Activated CD4-positive, alpha-beta memory T cell treated with anti-CD3 and anti-CD28 coated beads for 36 hours (primary cell): ENCODE results near the gene IQCH. TPM values are rescaled to one million over a fixed set of nuclear protein-coding genes. Genes with fewer than 3 reads are reported as not detected.
A peak's percentile ranks its signal among the peaks of the same experiment; 100 is the strongest.

Experiments used
- CTCF ChIA-PET: fragments of 350-600 bp; sonication (Branson Sonifier 250); formaldehyde crosslinking; loops from one replicate; lab custom pipeline; 2021; ENCODE audit warnings: antibody characterized with exemption, inconsistent platforms; lab: Charles Lee
- POLR2A ChIA-PET: fragments of 350-600 bp; sonication (Branson Sonifier 250); formaldehyde crosslinking; loops from one replicate; lab custom pipeline; 2021; ENCODE audit warnings: antibody characterized with exemption; lab: Charles Lee
- DNase-seq: peaks from one replicate; pipeline ENCODE4 v3.0.0-alpha.2; 2020
- H3K27ac Mint-ChIP-seq: one replicate; pipeline ENCODE4 v1.8.0; 2021; ENCODE audit warnings: mixed read lengths
- H3K27me3 Mint-ChIP-seq: one replicate; pipeline ENCODE4 v1.8.0; 2021; ENCODE audit warnings: mixed read lengths
- H3K36me3 Mint-ChIP-seq: one replicate; pipeline ENCODE4 v1.8.0; 2021; ENCODE audit warnings: mixed read lengths
- H3K4me1 Mint-ChIP-seq: one replicate; pipeline ENCODE4 v1.8.0; 2021; ENCODE audit warnings: low read depth, mixed read lengths
- H3K4me3 Mint-ChIP-seq: one replicate; pipeline ENCODE4 v1.8.0; 2021; ENCODE audit warnings: mild to moderate bottlenecking, mixed read lengths
- H3K9me3 Mint-ChIP-seq: one replicate; pipeline ENCODE4 v1.8.0; 2021; ENCODE audit warnings: mixed read lengths
- intact Hi-C: fragments of 100-400 bp; cut with micrococcal nuclease; formaldehyde crosslinking; loops from one replicate; pipeline ENCODE4 v1.15.1; 2023
- total RNA-seq, 2 experiments: library from RNA; stranded (reverse); gene quantifications; one replicate each; pipeline ENCODE4 v1.2.3, GENCODE V29; 2021

IQCH gene
- total RNA-seq, 2 experiments from 2014 or later, result 1.6 to 2.8 TPM

DNA sequence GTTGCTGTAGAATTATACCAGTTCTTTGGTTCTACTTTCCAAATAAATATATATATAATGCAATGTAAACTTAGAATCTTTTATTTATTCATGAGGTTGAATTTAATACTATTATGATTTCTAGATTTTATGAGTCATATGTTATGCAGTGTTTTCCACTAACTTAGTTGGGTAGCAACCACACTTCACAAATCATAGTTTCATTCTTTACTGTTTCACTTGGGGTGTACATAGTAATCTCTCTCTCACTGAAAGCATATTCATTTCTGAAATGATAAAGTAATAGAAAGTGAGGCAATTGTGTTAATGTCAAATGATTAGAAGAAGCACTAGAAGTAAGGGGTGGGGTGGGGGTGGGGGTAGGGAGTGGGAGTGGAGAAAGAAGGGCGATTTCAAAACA lies 52.6 kb downstream of the IQCH start:
- no peak overlapping the region for H3K27ac Mint-ChIP-seq
- no peaks in the 10 kb centered on the region for H3K9me3 Mint-ChIP-seq
- H3K4me1 Mint-ChIP-seq, result peaks cover 11% of the 10 kb centered on the region
- H3K36me3 Mint-ChIP-seq, result no peaks in the 10 kb centered on the region
- DNase-seq, result peak; percentile 12
- no peak overlapping the region for H3K4me3 Mint-ChIP-seq
- H3K27me3 Mint-ChIP-seq, result peaks cover 10% of the 10 kb centered on the region
- intact Hi-C loops, result loop anchor here (1.0 to 10.0 kb wide), 7 partner anchors 53 to 530 kb away; partner anchors contain the start of genes AAGAB and IQCH
- ChIA-PET POLR2A (no interaction called here), CTCF (interaction anchor here (0.8 to 1.6 kb wide), 2 partner anchors 67 to 360 kb away, joined by 4 to 7 read pairs; no protein-coding TSS in a partner anchor)

DNA sequence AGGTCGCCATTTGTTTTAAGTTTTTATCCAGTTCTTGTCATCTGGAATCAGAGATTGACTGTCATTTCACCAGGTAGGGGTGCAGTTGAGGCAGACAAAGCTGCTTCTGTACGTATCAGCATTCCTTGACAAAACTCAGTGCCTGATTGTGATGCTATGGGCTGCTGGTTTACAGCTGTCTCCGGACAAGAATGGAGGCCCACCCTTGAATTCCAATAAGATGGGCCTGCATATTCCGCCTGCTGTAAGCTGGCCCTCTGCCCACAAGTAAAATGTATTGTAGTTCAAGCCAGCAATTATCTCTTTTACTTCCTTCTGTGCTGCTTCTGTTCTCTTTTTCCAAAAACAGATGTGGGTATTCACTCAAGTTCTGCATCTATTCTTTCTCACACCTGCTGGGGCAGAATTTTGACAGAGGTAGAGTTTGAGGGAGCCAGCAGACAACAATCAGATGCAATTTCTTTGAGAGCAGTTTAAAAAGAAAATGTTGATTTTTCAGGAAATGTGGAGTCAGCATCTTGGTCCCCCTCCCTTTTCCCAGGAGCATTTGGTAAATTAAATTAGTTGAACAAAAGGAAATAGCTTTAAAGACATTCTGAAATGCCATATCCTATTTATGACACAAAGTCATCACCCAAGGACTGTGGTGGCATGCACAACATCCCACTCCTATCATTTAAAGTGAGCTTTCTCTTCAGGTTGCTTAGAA lies 53.5 kb downstream of the IQCH start:
- H3K4me1 Mint-ChIP-seq, result peaks cover 11% of the 10 kb centered on the region
- CTCF ChIA-PET, result interaction anchor here (0.8 to 1.9 kb wide), 3 partner anchors 68 to 361 kb away, joined by 4 to 7 read pairs (median 6); no protein-coding TSS in a partner anchor
- H3K4me3 Mint-ChIP-seq, result no peak overlapping the region
- H3K9me3 Mint-ChIP-seq, result no peaks in the 10 kb centered on the region
- intact Hi-C loops, result loop anchor here (1.0 to 10.0 kb wide), 7 partner anchors 54 to 529 kb away; partner anchors contain the start of genes AAGAB and IQCH
- no peaks in the 10 kb centered on the region for H3K36me3 Mint-ChIP-seq
- no peak for DNase-seq
- POLR2A ChIA-PET, result interaction anchor here (1.1 kb wide), 1 partner anchor 19 kb away, joined by 3 read pairs; no protein-coding TSS in a partner anchor
- H3K27ac Mint-ChIP-seq, result no peak overlapping the region
- peaks cover 10% of the 10 kb centered on the region for H3K27me3 Mint-ChIP-seq

DNA sequence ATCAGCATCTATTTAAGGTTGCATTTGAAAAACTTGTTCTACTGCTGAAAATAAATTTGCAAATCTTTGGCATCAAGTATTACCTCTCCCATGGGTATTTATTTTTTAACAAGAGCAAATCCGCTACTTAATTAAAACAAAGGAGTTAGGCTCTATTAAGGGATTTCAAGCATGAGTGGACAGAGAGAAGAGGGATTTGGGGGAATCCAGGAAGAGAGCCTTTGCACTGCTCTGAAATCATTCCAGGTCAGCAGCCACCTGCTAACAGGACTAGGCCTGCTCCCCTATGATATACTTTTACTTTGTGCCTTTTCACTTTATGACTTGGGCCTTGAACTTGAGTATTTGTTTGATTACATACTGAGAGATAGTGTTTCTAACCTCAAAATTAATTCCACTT lies 57.1 kb downstream of the IQCH start:
- Mint-ChIP-seq H3K4me3 (no peak overlapping the region), H3K27me3 (peaks cover 4% of the 10 kb centered on the region), H3K36me3 (no peaks in the 10 kb centered on the region), H3K27ac (no peak overlapping the region), H3K4me1 (peaks cover 10% of the 10 kb centered on the region), H3K9me3 (no peaks in the 10 kb centered on the region)
- no peak for DNase-seq
- CTCF ChIA-PET, result no interaction called here
- POLR2A ChIA-PET, result no interaction called here
- intact Hi-C loops, result no loop called here

DNA sequence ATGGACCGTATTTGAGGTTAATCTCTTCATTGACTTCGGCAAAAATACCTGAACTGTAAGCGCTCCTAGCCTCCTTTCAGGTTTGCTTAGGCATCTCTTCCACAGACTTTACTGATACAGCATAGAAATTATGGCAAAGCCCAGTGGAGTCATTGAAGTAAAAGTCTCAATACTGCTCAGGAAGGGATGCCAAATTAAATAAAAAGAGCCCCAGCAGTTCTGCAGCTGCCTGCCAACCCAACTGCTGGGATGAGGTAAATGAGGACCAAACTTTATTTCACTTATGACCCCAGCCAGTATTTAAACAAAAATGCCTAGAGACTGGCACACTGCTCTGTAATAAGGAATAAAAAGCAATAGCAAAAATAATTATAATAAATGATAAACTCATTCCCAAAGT lies 65.4 kb downstream of the IQCH start:
- no peaks in the 10 kb centered on the region for H3K9me3 Mint-ChIP-seq
- no peaks in the 10 kb centered on the region for H3K4me1 Mint-ChIP-seq
- intact Hi-C loops, result no loop called here
- no peak for DNase-seq
- peaks cover 1% of the 10 kb centered on the region for H3K36me3 Mint-ChIP-seq
- no peak overlapping the region for H3K4me3 Mint-ChIP-seq
- ChIA-PET POLR2A (no interaction called here), CTCF (interaction anchor here (0.6 kb wide), 1 partner anchor 417 kb away, joined by 4 read pairs; no protein-coding TSS in a partner anchor)
- H3K27me3 Mint-ChIP-seq, result peaks cover 2% of the 10 kb centered on the region
- H3K27ac Mint-ChIP-seq, result no peak overlapping the region

DNA sequence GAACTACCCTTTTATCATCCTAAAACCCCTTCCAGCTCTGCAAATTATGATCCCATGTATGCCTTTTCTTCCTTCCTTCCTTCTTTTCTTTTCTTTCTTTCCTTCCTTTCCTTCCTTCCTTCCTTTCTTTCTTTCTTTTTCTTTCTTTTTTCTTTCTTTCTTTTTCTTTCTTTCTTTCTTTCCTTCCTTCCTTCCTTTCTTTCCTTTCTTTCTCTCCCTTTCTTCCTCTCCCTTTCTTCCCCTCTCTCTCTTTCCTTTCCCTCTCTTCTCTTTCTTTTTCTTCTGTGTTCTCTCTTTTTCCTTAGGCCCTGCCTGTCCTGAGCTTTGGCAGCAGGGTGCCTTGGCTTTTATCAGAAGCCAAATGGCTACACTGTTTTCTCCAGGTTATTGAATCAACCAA lies 66.8 kb downstream of the IQCH start:
- H3K36me3 Mint-ChIP-seq, result peaks cover 1% of the 10 kb centered on the region
- H3K27ac Mint-ChIP-seq, result no peak overlapping the region
- ChIA-PET POLR2A (no interaction called here), CTCF (no interaction called here)
- DNase-seq, result no peak
- H3K4me1 Mint-ChIP-seq, result no peaks in the 10 kb centered on the region
- intact Hi-C loops, result no loop called here
- H3K4me3 Mint-ChIP-seq, result no peak overlapping the region
- no peaks in the 10 kb centered on the region for H3K9me3 Mint-ChIP-seq
- peaks cover 2% of the 10 kb centered on the region for H3K27me3 Mint-ChIP-seq

DNA sequence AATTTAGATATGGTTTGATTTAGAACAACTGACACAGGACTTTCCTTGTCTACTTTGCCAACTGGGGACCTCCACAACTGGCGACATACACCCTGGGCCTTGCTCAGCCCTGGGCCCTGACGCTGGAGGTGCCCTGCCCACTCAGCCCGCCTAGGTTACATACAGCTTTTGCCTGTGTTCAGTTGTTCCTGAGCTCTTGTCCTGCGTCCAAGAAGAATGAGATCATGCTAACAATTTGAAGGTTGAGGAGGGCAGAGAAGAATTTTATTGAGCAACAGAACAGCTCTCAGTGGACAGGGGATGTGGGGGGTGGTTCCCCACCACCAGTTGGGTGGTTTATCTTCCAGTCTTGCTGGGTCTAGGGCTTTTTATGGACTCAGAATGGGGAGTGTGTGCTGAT lies 67.9 kb downstream of the IQCH start:
- Mint-ChIP-seq H3K9me3 (peaks cover 2% of the 10 kb centered on the region), H3K4me1 (no peaks in the 10 kb centered on the region), H3K36me3 (peaks cover 2% of the 10 kb centered on the region), H3K27me3 (peaks cover 2% of the 10 kb centered on the region), H3K4me3 (no peak overlapping the region), H3K27ac (no peak overlapping the region)
- CTCF ChIA-PET, result no interaction called here
- intact Hi-C loops, result no loop called here
- POLR2A ChIA-PET, result no interaction called here
- DNase-seq, result no peak

DNA sequence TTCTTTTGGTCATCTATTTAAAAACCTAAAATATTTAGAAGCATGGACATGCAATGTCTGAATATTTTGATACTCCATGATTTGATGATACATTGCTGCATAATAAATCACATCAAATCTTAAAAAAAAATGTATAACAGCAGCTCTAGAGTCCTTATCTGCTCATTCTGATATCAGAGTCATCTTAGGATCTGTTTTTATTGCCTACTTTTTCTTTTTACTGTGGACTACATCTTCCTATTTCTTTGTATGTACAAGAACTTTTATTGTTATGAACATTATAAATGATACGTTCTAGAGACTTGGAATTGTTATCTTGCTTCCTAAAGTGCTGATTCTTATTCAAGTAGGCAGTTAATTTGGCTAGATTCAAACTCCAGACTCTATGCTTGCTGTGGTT lies 72.7 kb downstream of the IQCH start:
- intact Hi-C loops, result no loop called here
- Mint-ChIP-seq H3K9me3 (peaks cover 7% of the 10 kb centered on the region), H3K4me1 (no peaks in the 10 kb centered on the region), H3K27ac (no peak overlapping the region), H3K4me3 (no peak overlapping the region), H3K36me3 (peaks cover 6% of the 10 kb centered on the region), H3K27me3 (peaks cover 4% of the 10 kb centered on the region)
- CTCF ChIA-PET, result interaction anchor here (1.1 kb wide), 2 partner anchors 381 to 464 kb away, joined by 4 read pairs; no protein-coding TSS in a partner anchor
- DNase-seq, result no peak
- POLR2A ChIA-PET, result interaction anchor here (1.0 kb wide), 1 partner anchor 18 kb away, joined by 3 read pairs; no protein-coding TSS in a partner anchor

DNA sequence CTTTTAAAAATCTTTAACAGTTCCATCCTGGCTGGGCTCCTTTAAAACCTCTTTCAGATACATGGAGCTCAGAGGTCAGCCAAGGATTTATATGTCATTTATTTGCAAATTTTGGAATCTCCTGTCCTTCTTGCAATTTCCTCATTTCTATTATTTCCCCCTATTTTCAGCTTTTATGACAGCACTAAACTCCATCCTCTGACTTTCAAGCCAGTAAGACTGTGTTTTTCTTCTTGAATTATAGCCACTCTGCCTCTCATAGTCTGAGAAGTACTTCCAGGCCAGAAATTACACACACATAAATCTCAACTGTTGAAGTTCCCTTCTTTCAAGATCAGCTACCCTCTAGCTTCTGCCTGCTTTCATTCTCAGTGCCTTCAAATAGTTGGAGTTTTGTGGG lies 73.2 kb downstream of the IQCH start:
- Mint-ChIP-seq H3K27me3 (peaks cover 4% of the 10 kb centered on the region), H3K27ac (no peak overlapping the region), H3K4me1 (no peaks in the 10 kb centered on the region), H3K36me3 (peaks cover 6% of the 10 kb centered on the region), H3K9me3 (peaks cover 7% of the 10 kb centered on the region), H3K4me3 (no peak overlapping the region)
- no peak for DNase-seq
- ChIA-PET POLR2A (interaction anchor here (1.0 kb wide), 1 partner anchor 19 kb away, joined by 3 read pairs; no protein-coding TSS in a partner anchor), CTCF (interaction anchor here (1.1 kb wide), 2 partner anchors 381 to 465 kb away, joined by 4 read pairs; no protein-coding TSS in a partner anchor)
- intact Hi-C loops, result no loop called here

DNA sequence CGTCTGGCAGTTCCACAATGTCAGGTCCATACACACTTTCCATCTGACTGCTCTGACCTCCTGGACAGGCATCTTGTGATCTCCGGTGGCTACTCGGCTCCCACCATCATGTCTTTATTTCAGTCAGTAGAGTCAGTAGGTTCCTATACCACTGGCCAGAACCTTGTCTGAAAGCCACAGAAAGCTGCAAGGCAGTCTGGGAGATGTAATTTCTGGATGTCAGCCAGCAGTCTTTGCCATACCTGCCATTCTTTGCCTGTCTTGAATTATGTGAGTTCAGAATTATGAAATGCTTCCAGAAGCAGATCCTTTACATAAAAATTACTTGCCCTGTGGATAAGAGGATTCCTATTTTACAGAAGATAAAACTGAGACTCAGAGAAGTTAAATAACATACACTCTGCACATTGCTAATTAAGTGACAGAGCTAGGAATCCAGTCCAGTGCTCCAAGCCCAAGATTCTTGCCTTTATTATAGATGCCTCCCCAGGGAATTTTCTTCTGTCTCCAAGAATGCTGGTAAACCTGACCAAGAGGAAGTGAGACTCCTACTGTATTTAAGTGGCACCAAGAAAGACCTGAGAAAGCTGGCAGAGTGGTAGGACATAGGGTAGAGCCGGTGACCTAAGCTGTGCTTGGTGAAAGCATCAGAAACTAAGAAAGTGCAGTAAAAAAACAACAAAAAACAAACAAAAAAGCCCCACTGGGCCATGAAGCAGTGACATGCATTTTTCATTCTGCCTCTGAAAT lies 75.6 kb downstream of the IQCH start:
- intact Hi-C loops, result no loop called here
- Mint-ChIP-seq H3K4me3 (no peak overlapping the region), H3K4me1 (no peaks in the 10 kb centered on the region), H3K36me3 (peaks cover 4% of the 10 kb centered on the region), H3K27ac (no peak overlapping the region), H3K9me3 (peaks cover 7% of the 10 kb centered on the region), H3K27me3 (peaks cover 4% of the 10 kb centered on the region)
- DNase-seq, result no peak
- CTCF ChIA-PET, result no interaction called here
- POLR2A ChIA-PET, result no interaction called here

DNA sequence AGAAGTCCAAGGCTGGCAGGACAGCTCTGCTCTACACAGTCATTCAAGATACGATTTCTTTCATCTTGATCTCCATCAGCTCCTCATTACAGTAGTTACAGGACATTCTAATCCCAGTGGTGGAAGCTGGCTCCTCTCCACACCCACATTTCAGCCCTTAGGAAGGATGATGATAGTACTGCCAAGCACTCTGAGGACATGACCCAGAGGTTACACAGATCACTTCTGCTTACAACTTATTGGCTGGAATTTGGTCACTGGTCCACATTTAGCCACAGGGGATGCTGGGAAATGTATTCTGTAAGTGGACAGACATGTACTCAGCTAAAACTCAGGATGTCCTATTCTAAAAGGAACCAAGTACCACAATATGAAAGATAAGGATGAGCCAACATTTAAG lies 77.1 kb downstream of the IQCH start:
- ChIA-PET POLR2A (no interaction called here), CTCF (interaction anchor here (0.9 to 1.0 kb wide), 2 partner anchors 385 to 481 kb away, joined by 3 read pairs; no protein-coding TSS in a partner anchor)
- peaks cover 7% of the 10 kb centered on the region for H3K9me3 Mint-ChIP-seq
- intact Hi-C loops, result no loop called here
- peaks cover 4% of the 10 kb centered on the region for H3K27me3 Mint-ChIP-seq
- H3K27ac Mint-ChIP-seq, result no peak overlapping the region
- no peak overlapping the region for H3K4me3 Mint-ChIP-seq
- H3K4me1 Mint-ChIP-seq, result no peaks in the 10 kb centered on the region
- H3K36me3 Mint-ChIP-seq, result peaks cover 4% of the 10 kb centered on the region
- no peak for DNase-seq

DNA sequence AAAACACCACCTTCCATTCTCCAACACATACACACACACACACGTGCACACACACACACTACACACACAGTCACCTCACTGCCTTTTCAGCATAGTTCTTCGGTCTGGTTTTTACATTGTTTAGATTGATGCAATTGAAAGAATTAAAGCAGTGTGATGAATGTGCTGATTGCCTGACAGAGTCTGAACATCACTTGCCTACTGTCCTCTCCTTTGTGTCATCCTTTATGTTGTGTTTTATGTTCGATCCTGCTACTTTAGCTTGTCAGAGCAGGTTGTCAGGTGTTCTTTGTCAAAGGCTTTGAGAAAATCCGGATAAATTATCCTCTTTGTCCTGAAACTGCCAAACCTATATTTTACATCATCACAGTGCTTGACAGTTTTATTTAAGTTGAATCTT lies 80.4 kb downstream of the IQCH start:
- ChIA-PET CTCF (interaction anchor here (2.8 kb wide), 1 partner anchor 98 kb away, joined by 12 read pairs; no protein-coding TSS in a partner anchor), POLR2A (no interaction called here)
- intact Hi-C loops, result no loop called here
- H3K4me1 Mint-ChIP-seq, result no peaks in the 10 kb centered on the region
- no peak overlapping the region for H3K27ac Mint-ChIP-seq
- H3K36me3 Mint-ChIP-seq, result no peaks in the 10 kb centered on the region
- no peaks in the 10 kb centered on the region for H3K9me3 Mint-ChIP-seq
- no peak overlapping the region for H3K4me3 Mint-ChIP-seq
- DNase-seq, result no peak
- no peaks in the 10 kb centered on the region for H3K27me3 Mint-ChIP-seq
